Measurements from ENCODE around the gene PRR32.

GRCh38 chrX:126819429-126819828, at the start of gene PRR32:
- TF ChIP-seq SIN3A (IDR thresholded peaks at IDR 0.05; ENCODE audit: borderline replicate concordance, insufficient read depth, low read length): no peak
- TF ChIP-seq, protein P1, sequence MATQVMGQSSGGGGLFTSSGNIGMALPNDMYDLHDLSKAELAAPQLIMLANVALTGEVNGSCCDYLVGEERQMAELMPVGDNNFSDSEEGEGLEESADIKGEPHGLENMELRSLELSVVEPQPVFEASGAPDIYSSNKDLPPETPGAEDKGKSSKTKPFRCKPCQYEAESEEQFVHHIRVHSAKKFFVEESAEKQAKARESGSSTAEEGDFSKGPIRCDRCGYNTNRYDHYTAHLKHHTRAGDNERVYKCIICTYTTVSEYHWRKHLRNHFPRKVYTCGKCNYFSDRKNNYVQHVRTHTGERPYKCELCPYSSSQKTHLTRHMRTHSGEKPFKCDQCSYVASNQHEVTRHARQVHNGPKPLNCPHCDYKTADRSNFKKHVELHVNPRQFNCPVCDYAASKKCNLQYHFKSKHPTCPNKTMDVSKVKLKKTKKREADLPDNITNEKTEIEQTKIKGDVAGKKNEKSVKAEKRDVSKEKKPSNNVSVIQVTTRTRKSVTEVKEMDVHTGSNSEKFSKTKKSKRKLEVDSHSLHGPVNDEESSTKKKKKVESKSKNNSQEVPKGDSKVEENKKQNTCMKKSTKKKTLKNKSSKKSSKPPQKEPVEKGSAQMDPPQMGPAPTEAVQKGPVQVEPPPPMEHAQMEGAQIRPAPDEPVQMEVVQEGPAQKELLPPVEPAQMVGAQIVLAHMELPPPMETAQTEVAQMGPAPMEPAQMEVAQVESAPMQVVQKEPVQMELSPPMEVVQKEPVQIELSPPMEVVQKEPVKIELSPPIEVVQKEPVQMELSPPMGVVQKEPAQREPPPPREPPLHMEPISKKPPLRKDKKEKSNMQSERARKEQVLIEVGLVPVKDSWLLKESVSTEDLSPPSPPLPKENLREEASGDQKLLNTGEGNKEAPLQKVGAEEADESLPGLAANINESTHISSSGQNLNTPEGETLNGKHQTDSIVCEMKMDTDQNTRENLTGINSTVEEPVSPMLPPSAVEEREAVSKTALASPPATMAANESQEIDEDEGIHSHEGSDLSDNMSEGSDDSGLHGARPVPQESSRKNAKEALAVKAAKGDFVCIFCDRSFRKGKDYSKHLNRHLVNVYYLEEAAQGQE (IDR thresholded peaks at IDR 0.05; ENCODE audit: insufficient read depth in 1 of 2, low read depth in 2 of 2, low read length in 2 of 2): no peak

Measured in PFSK-1 (cell line).